Fibroblast of mammary gland (primary cell): ENCODE measurements around the gene CNN3.

Experiments
- DNase-seq: peaks from one replicate; pipeline ENCODE4 v3.0.0-alpha.2; 2010; ENCODE audit warnings: low read depth
- H3K4me3 ChIP-seq: 2 replicates; pipeline ENCODE4 v1.5.1; 2011; ENCODE audit warnings: low read depth, mild to moderate bottlenecking, low read length, moderate library complexity; ENCODE audit not compliant: control insufficient read depth
- TF ChIP-seq, protein P1 (sequence below): conservative IDR thresholded peaks from 2 replicates; pipeline ENCODE4 v1.5.1; 2011; ENCODE audit warnings: low read depth, low read length, inconsistent platforms; ENCODE audit not compliant: control insufficient read depth, insufficient read depth

CNN3 gene

DNA sequence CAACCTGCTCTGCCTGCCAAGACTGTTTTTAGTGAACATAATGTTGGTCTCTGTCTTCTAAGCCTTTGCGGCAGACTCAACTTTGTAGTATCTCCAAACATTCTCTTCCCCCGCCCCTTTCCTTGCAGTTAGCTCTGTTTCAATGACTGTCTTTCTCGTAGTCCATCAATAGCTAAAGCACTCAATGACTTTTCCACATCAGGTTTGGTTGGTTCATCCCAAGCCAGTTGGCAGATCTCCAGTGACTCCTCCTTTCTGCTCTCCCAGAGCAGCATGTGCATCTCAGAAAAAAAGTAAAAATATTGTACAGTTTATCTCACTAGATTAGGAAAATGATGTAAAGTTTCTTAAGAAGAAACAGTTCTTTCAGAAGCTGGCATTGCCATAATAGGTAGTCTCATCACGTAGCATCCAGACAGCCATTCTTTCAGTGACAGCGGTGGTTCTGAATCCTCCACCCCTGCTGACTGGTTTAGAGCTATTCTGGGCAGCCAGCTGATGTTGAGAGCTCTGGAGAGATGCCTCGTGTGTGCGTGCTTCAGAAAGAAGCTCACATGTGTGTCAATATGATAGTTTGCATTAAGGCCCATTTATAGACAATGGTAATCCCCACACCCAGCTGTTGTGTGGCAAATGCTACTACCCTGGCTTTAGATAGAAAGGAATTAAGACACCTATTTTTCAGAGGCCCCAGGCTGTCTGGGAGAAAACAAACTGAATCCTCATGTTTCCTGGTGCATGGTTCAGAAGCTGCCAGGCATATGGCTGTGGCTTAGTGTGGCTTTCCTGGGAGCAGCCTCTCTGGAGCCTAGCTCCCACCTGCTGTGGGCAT lies 53.2 kb downstream of the CNN3 start:
- DNase-seq, result peak; percentile 41
- no peak overlapping the region for H3K4me3 ChIP-seq
- TF ChIP-seq, protein P1, sequence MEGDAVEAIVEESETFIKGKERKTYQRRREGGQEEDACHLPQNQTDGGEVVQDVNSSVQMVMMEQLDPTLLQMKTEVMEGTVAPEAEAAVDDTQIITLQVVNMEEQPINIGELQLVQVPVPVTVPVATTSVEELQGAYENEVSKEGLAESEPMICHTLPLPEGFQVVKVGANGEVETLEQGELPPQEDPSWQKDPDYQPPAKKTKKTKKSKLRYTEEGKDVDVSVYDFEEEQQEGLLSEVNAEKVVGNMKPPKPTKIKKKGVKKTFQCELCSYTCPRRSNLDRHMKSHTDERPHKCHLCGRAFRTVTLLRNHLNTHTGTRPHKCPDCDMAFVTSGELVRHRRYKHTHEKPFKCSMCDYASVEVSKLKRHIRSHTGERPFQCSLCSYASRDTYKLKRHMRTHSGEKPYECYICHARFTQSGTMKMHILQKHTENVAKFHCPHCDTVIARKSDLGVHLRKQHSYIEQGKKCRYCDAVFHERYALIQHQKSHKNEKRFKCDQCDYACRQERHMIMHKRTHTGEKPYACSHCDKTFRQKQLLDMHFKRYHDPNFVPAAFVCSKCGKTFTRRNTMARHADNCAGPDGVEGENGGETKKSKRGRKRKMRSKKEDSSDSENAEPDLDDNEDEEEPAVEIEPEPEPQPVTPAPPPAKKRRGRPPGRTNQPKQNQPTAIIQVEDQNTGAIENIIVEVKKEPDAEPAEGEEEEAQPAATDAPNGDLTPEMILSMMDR, result no peak

DNA sequence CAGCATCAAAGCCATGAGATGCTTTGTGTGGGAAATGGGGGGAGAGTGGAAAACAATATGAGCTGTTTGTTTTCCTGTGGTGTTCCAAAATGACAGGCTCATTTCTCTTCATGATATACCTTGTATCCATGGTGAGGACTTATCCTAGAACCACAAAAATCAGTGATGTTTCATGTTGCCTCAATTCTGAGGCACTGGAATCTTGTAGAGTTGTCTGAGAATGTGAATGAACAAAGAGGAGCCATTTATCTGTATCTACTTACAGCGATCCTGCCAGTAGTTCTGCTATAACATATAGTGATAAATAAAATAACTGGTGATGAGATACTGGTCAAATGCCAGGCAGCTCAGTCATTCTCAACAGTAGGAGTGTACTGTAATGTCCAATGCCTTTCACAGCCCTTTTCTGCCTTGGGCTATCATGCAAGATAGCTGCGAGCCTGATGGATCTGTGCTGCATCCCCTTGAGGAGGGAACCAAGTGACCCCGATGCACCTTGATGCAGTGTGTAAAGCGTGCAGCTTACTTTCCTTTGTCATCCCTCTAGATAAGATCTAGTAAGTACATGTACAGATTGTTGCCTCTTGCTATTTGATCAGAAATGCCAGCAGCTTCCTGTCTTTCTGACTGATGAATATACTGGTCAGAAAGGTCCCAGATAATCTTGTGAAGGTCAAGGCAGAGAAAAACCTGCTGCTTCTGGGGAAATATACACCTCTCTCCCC lies 54.0 kb downstream of the CNN3 start:
- DNase-seq, result no peak
- TF ChIP-seq, protein P1, result no peak

DNA sequence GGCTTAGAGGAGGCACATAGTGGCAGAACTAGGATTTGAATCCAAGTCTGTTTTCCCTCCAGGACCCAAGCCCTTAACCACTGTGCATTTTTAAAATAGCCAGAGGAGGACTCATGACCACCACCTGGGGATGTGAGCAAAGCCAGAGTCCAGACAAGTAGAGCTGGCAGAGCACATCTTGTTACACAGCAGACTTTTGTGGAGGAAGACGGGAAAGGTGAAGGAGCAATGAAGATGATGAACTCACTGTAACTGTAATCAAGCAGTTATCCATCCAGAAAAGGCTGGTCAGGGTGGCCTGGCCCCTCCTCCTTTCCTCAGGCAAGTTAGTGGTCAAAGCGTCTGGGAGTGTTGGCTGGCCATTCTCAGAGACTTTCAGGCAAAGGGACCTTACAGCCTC lies 55.9 kb downstream of the CNN3 start:
- peak; percentile 16 for DNase-seq
- no peak overlapping the region for H3K4me3 ChIP-seq
- TF ChIP-seq, protein P1, result no peak

More for the DNA sequence above, 54.0 kb downstream of the CNN3 start:
- H3K4me3 ChIP-seq, result no peak overlapping the region

DNA sequence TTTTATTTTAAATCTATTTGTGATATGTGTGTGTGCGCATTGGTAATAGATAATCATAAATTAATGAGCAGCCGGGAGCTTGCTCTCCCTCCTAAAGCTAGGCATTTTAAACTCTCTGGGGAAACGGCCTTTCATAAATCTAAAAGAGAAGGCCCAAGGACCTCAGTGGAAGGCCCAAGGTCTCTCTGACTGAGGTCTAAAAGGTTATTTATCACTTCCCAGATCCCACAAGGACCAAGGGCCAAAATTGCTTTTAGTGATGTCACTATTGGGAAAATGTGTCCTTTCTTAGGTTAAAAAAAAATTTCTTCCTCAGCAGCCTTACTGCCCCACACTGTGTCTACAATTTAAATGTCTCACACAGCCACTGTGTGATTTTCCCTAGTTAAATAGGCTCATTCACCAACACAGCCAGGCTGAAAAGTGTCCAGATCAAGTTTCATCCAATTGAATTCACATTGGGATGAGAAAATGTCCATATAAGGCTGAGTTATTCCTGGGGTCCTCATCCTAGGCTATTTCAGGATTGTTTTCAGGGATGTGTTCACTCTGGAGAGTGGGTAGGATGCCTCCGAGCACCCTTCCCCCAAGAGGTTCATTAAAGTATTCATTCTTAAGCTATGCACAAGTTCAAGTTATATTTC lies 60.6 kb downstream of the CNN3 start:
- TF ChIP-seq, protein P1, result no peak
- H3K4me3 ChIP-seq, result no peak overlapping the region
- DNase-seq, result peak; percentile 26

DNA sequence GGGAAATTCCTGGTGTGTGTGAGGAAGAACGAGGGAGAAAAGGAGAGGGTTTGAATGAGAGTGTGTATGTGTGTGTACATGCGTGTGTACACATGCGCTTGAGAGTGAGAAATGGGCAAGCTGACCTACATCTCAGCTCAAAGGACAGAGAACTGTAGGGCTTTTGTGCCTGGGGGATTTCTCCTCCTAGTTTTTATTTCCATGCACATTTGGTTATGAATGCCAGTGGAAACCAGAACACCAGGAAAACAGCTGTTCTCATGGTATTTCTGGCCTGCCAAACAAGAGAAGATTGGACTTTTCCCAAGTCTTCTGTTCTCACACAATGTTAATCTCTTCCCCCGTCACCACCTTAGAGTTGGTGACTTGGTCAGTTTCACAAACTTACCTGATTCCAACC lies 61.5 kb downstream of the CNN3 start:
- TF ChIP-seq, protein P1, result no peak
- H3K4me3 ChIP-seq, result no peak overlapping the region
- peak; percentile 64 for DNase-seq

DNA sequence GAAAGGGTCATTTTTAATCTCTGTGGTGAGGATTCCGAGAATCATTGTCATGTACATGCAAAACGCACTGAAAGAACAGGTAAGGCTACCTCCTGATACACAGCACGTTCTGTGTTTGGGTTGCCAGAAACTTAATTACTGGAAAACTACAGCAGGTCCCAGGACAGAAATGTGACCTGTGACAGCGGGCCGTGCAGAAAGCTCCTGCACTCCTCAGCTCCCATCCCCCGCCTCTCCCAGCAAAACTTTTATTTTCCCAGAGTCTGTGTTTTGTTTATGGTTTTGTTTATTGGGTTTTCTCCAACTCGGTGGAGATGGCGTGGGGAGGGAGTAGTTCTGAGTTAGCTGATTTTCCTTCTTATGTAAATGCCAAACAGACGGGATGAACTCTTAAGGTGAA lies 62.1 kb downstream of the CNN3 start:
- no peak overlapping the region for H3K4me3 ChIP-seq
- peak; percentile 40 for DNase-seq
- TF ChIP-seq, protein P1, result no peak
